ENCODE results near the gene HSD11B1.

GRCh38 chr1:209761011-209761635, 56.5 kb downstream of the HSD11B1 start:
- TF ChIP-seq CTCF (IDR thresholded peaks at IDR 0.05; ENCODE audit: low read depth, low read length, missing input control) (no peak), MAX (IDR thresholded peaks at IDR 0.05) (no peak), TAF1 (conservative IDR thresholded peaks at IDR 0.05) (no peak), ATF3 (IDR thresholded peaks at IDR 0.05) (no peak), ZBTB33 (IDR thresholded peaks at IDR 0.05) (no peak), FOXA1 (IDR thresholded peaks at IDR 0.05) (no peak), RAD21 (IDR thresholded peaks at IDR 0.05) (no peak), NR2F2 (IDR thresholded peaks at IDR 0.05) (no peak)

Data from liver (tissue), 3 donors.